Umbilical cord (tissue), 2 donors: ENCODE measurements around the gene HOMER1. TPM values are rescaled to one million over a fixed set of nuclear protein-coding genes. Genes with fewer than 3 reads are reported as not detected.
"Not testable (repeated sequence)": the region's sequence is repeated elsewhere in the genome, so short reads cannot be mapped to it uniquely, and the experiment has no call there.

ENCODE experiments used
- DNase-seq: peaks from one replicate; pipeline ENCODE4 v3.0.0-alpha.2; 2015; ENCODE audit warnings: low spot score
- total RNA-seq: library from RNA; depleted of rRNA; stranded (reverse); fragments of >200 nt; gene quantifications from one replicate; pipeline ENCODE4 v1.2.3, GENCODE V29; 2014; ENCODE audit warnings: low replicate concordance; ENCODE audit not compliant: insufficient read depth

HOMER1 gene
- total RNA-seq, 1 donor from 2014 or later = 13.2 TPM

- no peak for DNase-seq
Measured at GRCh38 chr5:79418276-79418675, 95.7 kb downstream of the HOMER1 start.

GRCh38 chr5:79417495-79417894 lies 96.4 kb downstream of the HOMER1 start:
- DNase-seq = no peak

GRCh38 chr5:79416499-79416898 lies 97.4 kb downstream of the HOMER1 start:
- DNase-seq = peak; percentile 10

GRCh38 chr5:79413112-79413511 lies 100.8 kb downstream of the HOMER1 start:
- no peak for DNase-seq

- DNase-seq = no peak
Measured at GRCh38 chr5:79408028-79408427, 105.9 kb downstream of the HOMER1 start.

GRCh38 chr5:79407591-79407990 lies 106.3 kb downstream of the HOMER1 start:
- no peak for DNase-seq

GRCh38 chr5:79401216-79401615 lies 112.7 kb downstream of the HOMER1 start:
- no peak for DNase-seq

GRCh38 chr5:79399046-79399445 lies 114.9 kb downstream of the HOMER1 start:
- no peak for DNase-seq

GRCh38 chr5:79397080-79397479 lies 116.9 kb downstream of the HOMER1 start:
- DNase-seq = no peak

- no peak for DNase-seq
Measured at GRCh38 chr5:79396265-79396664, 117.7 kb downstream of the HOMER1 start.

- DNase-seq = no peak
Measured at GRCh38 chr5:79395296-79395695, 118.6 kb downstream of the HOMER1 start.

GRCh38 chr5:79392776-79393175 lies 121.2 kb downstream of the HOMER1 start:
- DNase-seq = no peak

- no peak for DNase-seq
Measured at GRCh38 chr5:79386679-79387078, 127.3 kb downstream of the HOMER1 start.

- not testable (repeated sequence) for DNase-seq
Measured at GRCh38 chr5:79385126-79385525, 128.8 kb downstream of the HOMER1 start.

- no peak for DNase-seq
Measured at GRCh38 chr5:79378510-79379186, 135.3 kb downstream of the HOMER1 start.

GRCh38 chr5:79357398-79357797 lies 156.5 kb downstream of the HOMER1 start:
- DNase-seq = peak; percentile 3

GRCh38 chr5:79349881-79350280 lies 164.1 kb downstream of the HOMER1 start:
- DNase-seq = no peak

GRCh38 chr5:79349047-79349446 lies 164.9 kb downstream of the HOMER1 start:
- no peak for DNase-seq

- DNase-seq = no peak
Measured at GRCh38 chr5:79346420-79346824, 167.5 kb downstream of the HOMER1 start.

GRCh38 chr5:79333852-79334557 lies 179.9 kb downstream of the HOMER1 start:
- DNase-seq = no peak

GRCh38 chr5:79330071-79330470 lies 183.9 kb downstream of the HOMER1 start:
- no peak for DNase-seq

GRCh38 chr5:79329453-79329852 lies 184.5 kb downstream of the HOMER1 start:
- no peak for DNase-seq
